ENCODE measurements around the gene ZGLP1.

The ZGLP1 gene

GRCh38 chr19:10327793-10328192, 18.2 kb upstream of the ZGLP1 start:
- no peak for DNase-seq (ENCODE audit: low read depth, low spot score)

GRCh38 chr19:10325732-10326131, 16.1 kb upstream of the ZGLP1 start:
- DNase-seq (ENCODE audit: low read depth, low spot score), result no peak

GRCh38 chr19:10321874-10322835, 12.5 kb upstream of the ZGLP1 start:
- DNase-seq (ENCODE audit: low read depth, low spot score), result no peak

GRCh38 chr19:10321417-10321797, 11.8 kb upstream of the ZGLP1 start:
- DNase-seq (ENCODE audit: low read depth, low spot score), result no peak

- no peak for DNase-seq (ENCODE audit: low read depth, low spot score)
Observed at GRCh38 chr19:10320602-10321416, 11.2 kb upstream of the ZGLP1 start.

- DNase-seq (ENCODE audit: low read depth, low spot score), result no peak
Observed at GRCh38 chr19:10318807-10319682, 9.4 kb upstream of the ZGLP1 start.

- DNase-seq (ENCODE audit: low read depth, low spot score), result no peak
Observed at GRCh38 chr19:10317857-10318462, 8.3 kb upstream of the ZGLP1 start.

GRCh38 chr19:10317045-10317856, 7.6 kb upstream of the ZGLP1 start:
- no peak for DNase-seq (ENCODE audit: low read depth, low spot score)

GRCh38 chr19:10316229-10317044, 6.8 kb upstream of the ZGLP1 start:
- DNase-seq (ENCODE audit: low read depth, low spot score), result no peak

- peak; percentile 83 for DNase-seq (ENCODE audit: low read depth, low spot score)
Observed at GRCh38 chr19:10315335-10316214, 6.0 kb upstream of the ZGLP1 start, which contains the start of gene FDX2. FDX2 (minus strand) TSS chr19:10316015; CDS start chr19:10315996, 19 bp downstream.

GRCh38 chr19:10306327-10306726, 3.3 kb downstream of the ZGLP1 start:
- DNase-seq (ENCODE audit: low read depth, low spot score), result no peak

GRCh38 chr19:10305139-10305806, 4.3 kb downstream of the ZGLP1 start:
- no peak for DNase-seq (ENCODE audit: low read depth, low spot score)

- DNase-seq (ENCODE audit: low read depth, low spot score), result no peak
Observed at GRCh38 chr19:10299545-10300458, 9.8 kb downstream of the ZGLP1 start.

GRCh38 chr19:10295847-10296591, 13.6 kb downstream of the ZGLP1 start:
- DNase-seq (ENCODE audit: low read depth, low spot score), result no peak

- DNase-seq (ENCODE audit: low read depth, low spot score), result peak; percentile 26
Observed at GRCh38 chr19:10295305-10295846, 14.2 kb downstream of the ZGLP1 start.

GRCh38 chr19:10294368-10294697, 15.3 kb downstream of the ZGLP1 start:
- DNase-seq (ENCODE audit: low read depth, low spot score), result no peak
